ENCODE measurements around the gene TMEM129.
"Not testable (repeated sequence)": the region's sequence is repeated elsewhere in the genome, so short reads cannot be mapped to it uniquely, and the experiment has no call there.

The TMEM129 gene

DNA sequence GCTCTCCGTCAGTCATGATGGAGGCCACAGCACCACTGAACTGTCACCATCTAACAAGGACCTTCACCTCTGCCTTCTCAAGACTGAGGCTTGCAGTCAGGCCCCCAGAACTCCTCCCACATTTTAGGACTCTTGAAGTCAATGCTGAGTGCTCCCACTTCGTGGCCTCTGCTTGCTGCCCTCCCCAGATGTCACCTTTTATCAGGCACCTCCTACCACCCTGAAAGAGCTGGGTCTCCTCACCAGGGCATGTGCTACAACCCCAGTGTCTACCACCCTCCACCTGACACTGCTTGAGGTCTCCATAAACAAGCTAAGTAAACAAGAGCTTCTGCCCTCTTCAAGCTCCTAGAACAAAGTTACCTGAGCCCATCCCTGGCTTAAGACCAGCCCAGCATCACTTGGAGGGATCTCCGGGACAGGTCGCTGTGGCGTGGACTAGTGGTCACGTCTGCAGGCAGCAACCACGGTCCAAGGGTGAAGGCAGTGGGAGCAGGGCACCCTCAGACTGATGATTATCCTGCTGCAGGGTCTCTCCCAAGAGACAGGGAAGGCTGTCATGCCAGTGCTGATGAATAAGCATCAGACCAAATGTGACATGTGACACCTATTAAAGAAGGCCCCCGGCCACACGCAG lies 29.3 kb downstream of the TMEM129 start:
- no peak for DNase-seq

GRCh38 chr4:1690698-1691097 lies 30.4 kb downstream of the TMEM129 start:
- no peak for DNase-seq

- DNase-seq: no peak
Measured at GRCh38 chr4:1686440-1687036, 34.6 kb downstream of the TMEM129 start.

GRCh38 chr4:1685235-1686150 lies 35.6 kb downstream of the TMEM129 start:
- no peak for DNase-seq

DNA sequence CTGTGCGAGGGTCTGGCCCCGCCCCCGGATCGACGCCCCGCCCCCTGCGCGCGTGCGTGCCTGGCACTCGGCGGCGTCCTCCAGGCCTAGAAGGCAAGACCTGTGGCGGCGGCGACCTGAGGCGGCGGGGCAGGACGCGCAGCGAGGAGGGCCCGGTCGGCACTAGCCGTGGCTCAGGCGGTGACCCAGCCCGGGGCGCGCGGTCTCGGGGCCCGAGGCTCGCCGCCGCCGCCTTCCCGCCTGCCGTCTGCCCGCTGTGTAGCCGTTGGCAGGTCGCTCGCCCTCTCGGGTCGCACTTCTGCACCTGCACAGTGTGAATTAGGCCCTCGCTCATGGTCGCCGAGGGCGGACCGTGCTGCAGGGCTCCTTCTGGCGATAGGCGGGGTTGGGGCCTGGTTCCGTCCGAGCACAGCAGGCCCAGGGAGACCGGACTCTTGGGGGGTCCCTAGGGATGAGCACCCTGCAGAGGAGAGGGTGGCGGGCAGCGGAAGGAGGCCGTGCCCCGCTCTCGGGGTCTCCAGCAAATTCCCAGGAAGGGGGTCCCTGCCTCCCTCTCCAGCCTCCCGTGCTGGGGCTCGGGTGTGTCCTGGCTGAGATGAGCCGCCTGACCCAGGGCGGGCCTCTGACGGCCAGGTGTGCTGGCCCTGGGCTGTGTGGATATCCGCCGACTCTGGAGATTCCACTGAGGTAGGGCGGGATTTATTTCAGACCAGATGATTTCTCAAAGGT lies 36.5 kb downstream of the TMEM129 start:
- no peak for DNase-seq

DNA sequence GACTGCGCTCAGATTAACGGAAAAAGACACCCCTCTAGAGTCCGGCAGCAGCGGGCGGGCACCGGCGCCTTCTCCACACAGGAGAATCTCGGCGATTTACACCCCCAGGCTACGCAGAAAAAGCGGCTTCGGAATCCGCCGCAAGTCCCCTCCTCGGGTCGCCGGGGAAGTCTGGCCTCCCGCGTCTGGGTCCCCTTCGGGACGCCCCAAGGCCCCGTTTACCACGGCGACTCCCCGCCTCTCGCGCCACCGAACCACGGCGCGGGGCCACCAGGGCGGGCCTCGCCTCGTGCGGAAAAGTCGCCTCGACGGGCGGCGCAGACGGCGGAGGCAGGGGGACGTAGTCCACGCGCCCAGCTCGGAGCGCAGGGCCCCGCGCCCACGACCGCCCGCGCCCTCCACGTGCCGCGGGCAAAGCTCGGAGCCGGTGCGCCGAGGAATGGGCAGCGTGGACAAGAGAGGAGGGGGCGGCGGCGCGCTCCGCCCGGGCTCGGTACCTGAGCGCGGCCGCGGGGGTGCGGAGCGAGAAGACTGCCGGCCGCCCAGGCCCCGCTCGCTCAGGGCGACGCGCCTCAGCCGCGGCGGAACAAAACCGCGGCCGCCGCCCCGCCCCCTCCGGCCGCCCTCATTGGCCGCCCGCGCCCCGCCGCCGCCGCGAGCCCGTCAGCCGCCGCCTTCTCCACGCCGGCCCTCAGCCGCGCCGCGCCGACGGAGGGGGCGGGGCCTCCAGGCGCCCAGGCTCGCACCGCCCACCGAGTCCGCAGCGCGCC lies 37.2 kb downstream of the TMEM129 start, which contains the start of gene FAM53A:
FAM53A (minus strand) TSS at position 578 of the 770 bp plus-strand sequence. CDS start 15,572 bp downstream, outside the sequence.
- peak; percentile 39 to 94 for DNase-seq

GRCh38 chr4:1683261-1683735 lies 37.8 kb downstream of the TMEM129 start:
- DNase-seq: no peak

GRCh38 chr4:1682860-1683259 lies 38.3 kb downstream of the TMEM129 start:
- no peak for DNase-seq

- no peak for DNase-seq
Measured at GRCh38 chr4:1678244-1678643, 42.9 kb downstream of the TMEM129 start.

DNA sequence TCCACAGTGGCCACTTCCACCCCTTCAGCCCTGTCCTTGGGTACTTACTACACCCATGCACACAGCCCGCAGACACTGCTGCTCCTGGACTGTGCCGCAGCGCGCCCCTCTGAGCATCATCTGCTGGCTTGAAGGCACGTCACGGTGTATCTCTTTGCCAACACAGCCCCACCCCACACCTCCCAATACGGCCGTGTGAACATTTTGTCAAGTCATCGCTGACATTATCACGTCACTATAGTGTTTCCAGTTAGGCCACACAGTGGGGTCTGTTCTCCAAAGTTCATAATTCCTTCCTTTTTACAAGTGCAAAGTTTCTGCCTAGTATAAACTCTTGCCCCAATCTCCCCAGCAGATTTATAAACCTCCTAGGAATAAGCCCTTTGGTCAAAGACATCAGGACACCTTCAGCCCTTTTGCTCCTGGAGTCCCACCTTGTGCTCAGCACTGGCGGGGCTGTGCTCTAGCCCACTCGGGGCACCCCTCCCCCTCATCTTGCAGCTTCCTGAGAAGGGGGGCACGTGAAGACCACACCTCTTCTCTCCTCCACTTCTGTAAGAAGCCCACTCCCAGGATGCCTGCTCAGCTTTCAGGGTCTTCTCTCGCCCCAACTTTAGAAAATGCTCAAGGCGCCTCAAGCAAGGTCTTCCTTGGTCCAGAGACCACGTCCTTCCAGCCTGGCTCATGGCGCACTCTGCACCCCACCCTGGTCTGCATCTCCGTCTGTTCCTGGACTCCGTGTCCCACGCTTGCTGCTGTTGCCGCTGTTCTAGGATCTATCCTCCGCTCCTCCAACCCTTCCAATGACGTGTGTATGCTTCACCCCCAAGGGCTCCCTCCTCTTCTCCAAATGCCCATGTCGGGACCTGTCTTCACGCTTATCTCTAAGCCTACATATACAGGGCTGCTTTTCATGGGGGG lies 44.3 kb downstream of the TMEM129 start:
- DNase-seq: no peak

GRCh38 chr4:1675802-1676137 lies 45.4 kb downstream of the TMEM129 start:
- DNase-seq: no peak

DNA sequence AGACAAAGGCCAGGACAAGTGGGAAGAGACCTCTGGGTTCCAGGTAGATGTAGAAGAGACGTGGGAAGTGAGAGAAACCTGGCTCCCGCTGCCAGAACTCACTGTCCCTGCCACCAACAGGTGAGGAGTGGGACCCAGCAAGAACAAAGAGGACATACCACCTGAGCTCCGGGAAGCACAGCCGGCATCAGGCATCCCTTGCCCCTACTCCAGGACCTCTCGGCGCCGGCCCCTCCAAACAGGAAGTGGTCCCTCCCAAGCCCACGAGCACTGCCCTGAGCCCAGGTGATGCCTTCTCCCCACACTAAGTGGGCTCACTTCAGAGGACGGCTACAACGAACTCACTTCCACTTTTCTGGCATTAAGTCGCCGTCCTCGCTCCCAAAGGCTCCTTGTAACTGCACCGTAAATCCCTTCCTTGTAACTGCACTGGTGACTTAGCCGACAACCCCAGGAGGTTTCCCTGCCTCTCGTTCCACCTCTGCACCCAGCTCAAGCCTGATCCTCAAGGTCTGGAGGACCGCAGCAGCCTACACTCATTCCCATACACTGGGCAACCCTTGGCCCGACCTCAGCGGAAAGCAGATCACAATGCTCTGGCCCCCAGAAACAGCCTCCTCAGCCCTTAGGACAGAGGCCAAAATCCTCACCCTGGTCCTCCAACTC lies 45.9 kb downstream of the TMEM129 start:
- no peak for DNase-seq

GRCh38 chr4:1674682-1675081 lies 46.4 kb downstream of the TMEM129 start:
- no peak for DNase-seq

DNA sequence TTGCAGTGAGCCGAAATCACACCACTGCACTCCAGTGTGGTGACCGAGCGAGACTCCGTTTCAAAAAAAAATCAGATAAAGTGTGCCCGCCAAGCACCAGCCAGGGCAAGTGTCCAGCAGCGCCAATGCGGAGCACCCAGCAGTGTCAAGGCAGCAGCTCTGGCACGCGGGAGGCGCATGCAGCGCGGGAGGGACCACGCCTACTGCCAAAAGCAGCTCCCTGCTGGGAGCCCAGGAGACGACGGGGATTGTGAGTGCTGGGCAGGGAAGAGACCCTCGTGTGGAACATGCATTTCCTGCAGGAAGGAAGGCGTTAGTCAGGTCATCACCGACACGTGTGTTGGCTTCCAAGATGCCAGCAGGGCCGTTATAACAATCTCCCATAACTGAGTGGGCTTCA lies 47.5 kb downstream of the TMEM129 start:
- no peak for DNase-seq

- DNase-seq: not testable (repeated sequence)
Measured at GRCh38 chr4:1671011-1671410, 50.1 kb downstream of the TMEM129 start.

- no peak for DNase-seq
Measured at GRCh38 chr4:1670279-1670678, 50.8 kb downstream of the TMEM129 start.

- no peak for DNase-seq
Measured at GRCh38 chr4:1669850-1670249, 51.3 kb downstream of the TMEM129 start.

DNA sequence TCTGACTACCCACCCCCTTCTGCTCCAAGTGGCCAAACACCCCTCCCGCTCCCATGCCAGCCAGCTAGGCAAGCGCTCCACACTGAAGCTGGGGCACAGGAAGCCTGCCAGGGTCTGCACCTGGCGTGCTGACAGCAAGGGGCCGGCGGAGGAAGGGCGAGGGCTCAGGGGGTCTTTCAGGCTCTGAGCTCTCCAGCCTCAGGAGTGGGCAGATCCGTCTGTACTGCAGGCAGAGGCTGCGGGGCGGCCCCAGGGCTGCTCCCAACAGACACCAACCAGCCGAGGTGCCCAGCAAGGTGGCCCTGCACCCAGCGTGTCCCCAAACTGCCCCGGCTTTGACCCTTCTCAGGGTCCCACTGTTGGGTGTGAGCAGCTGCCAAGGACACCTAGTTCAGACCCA lies 51.9 kb downstream of the TMEM129 start:
- DNase-seq: no peak

GRCh38 chr4:1668488-1668840 lies 52.7 kb downstream of the TMEM129 start:
- DNase-seq: peak in 1 of 2 experiments; percentile 30

- no peak for DNase-seq
Measured at GRCh38 chr4:1667273-1667672, 53.9 kb downstream of the TMEM129 start.

- DNase-seq: no peak
Measured at GRCh38 chr4:1666391-1666790, 54.7 kb downstream of the TMEM129 start.
